K562 (cell line): ENCODE results near the gene DVL2. TPM values are rescaled to one million over a fixed set of nuclear protein-coding genes. Genes with fewer than 3 reads are reported as not detected.

Source experiments
- BHLHE40 ChIP-seq: IDR thresholded peaks from 2 replicates; pipeline ENCODE4 v1.6.1; 2011; ENCODE audit warnings: low read length, improper control_type of control experiment
- CEBPG ChIP-seq, 3 experiments: fragments of 200-800 bp in 1 of 3; sonication (Bioruptor generic) in 1 of 3; sonication (generic) in 1 of 3; formaldehyde crosslinking in 1 of 3; IDR thresholded peaks in 2 of 3; conservative IDR thresholded peaks in 1 of 3; 2 replicates each; pipeline versions ENCODE4 v1.6.1 to v1.8.0; 2016 to 2022; ENCODE audit warnings: missing compliant biosample characterization in 2 of 3, missing genetic modification characterization in 2 of 3, mild to moderate bottlenecking in 1 of 3, missing genetic modification reagents in 1 of 3
- CSDE1 ChIP-seq, 2 experiments: fragments of 450-650 bp; IDR thresholded peaks; 2 replicates each; pipeline ENCODE4 v1.6.1; 2016; ENCODE audit warnings: mild to moderate bottlenecking in 1 of 2
- CTCF ChIP-seq, 3 experiments: IDR thresholded peaks in 2 of 3; conservative IDR thresholded peaks in 1 of 3; 2 replicates each; pipeline ENCODE4 v1.5.1; 2011 to 2012; ENCODE audit warnings: low read length in 3 of 3, mild to moderate bottlenecking in 3 of 3, control low read depth in 2 of 3, improper control_type of control experiment in 1 of 3, inconsistent platforms in 1 of 3, low read depth in 1 of 3, mixed read lengths in 1 of 3, moderate library complexity in 1 of 3; ENCODE audit not compliant: insufficient read depth in 2 of 3
- CUX1 ChIP-seq: fragments of 200-800 bp; sonication (Bioruptor generic); IDR thresholded peaks from 2 replicates; pipeline ENCODE4 v1.6.1; 2016; ENCODE audit warnings: missing genetic modification characterization, missing compliant biosample characterization
- E2F1 ChIP-seq: sonication (generic); formaldehyde crosslinking; IDR thresholded peaks from 2 replicates; pipeline ENCODE4 v1.8.1; 2023; ENCODE audit warnings: mild to moderate bottlenecking, missing genetic modification reagents, moderate library complexity
- ESRRB ChIP-seq: fragments of 250-450 bp; sonication (Bioruptor Pico); IDR thresholded peaks from 2 replicates; pipeline ENCODE4 v1.5.0; 2020; ENCODE audit warnings: mild to moderate bottlenecking, moderate library complexity, borderline replicate concordance
- FOXJ3 ChIP-seq: sonication (generic); formaldehyde crosslinking; IDR thresholded peaks from 2 replicates; pipeline ENCODE4 v1.4.0; 2020; ENCODE audit warnings: mild to moderate bottlenecking, missing genetic modification reagents
- GTF2A2 ChIP-seq: IDR thresholded peaks from 2 replicates; pipeline ENCODE4 v1.6.1; 2016; ENCODE audit warnings: mild to moderate bottlenecking, missing genetic modification characterization, missing compliant biosample characterization
- KDM1A ChIP-seq, 2 experiments: fragments of 450-650 bp; IDR thresholded peaks; 2 replicates each; pipeline ENCODE4 v1.6.1; 2016; ENCODE audit warnings: mild to moderate bottlenecking in 2 of 2
- LCOR ChIP-seq: sonication (generic); formaldehyde crosslinking; IDR thresholded peaks from 2 replicates; pipeline ENCODE4 v1.8.0; 2022; ENCODE audit warnings: mild to moderate bottlenecking, missing genetic modification reagents
- MXI1 ChIP-seq: IDR thresholded peaks from 2 replicates; pipeline ENCODE4 v1.6.1; 2011; ENCODE audit warnings: low read depth, mild to moderate bottlenecking, improper control_type of control experiment, low read length
- XRCC5 ChIP-seq: fragments of 200-400 bp; formaldehyde crosslinking; IDR thresholded peaks from 2 replicates; pipeline ENCODE4 v1.6.1; 2017; ENCODE audit warnings: low read depth, mild to moderate bottlenecking, low read length
- YY1 ChIP-seq, 3 experiments: IDR thresholded peaks; 2 replicates each; pipeline ENCODE4 v1.6.1; 2011; ENCODE audit warnings: low read length in 2 of 3, mild to moderate bottlenecking in 2 of 3, moderate library complexity in 2 of 3, borderline replicate concordance in 1 of 3, control low read depth in 1 of 3, low read depth in 1 of 3; ENCODE audit not compliant: insufficient read depth in 3 of 3, insufficient replicate concordance in 2 of 3, control insufficient read depth in 1 of 3, insufficient read length in 1 of 3; ENCODE audit errors: extremely low read depth in 1 of 3
- ZHX1 ChIP-seq: fragments of 150-350 bp; conservative IDR thresholded peaks from 2 replicates; pipeline ENCODE4 v1.6.1; 2014; ENCODE audit warnings: low read length
- ZKSCAN8 ChIP-seq: fragments of 200-800 bp; sonication (Bioruptor generic); IDR thresholded peaks from 2 replicates; pipeline ENCODE4 v1.6.1; 2016; ENCODE audit warnings: missing genetic modification characterization, missing compliant biosample characterization
- polyA plus RNA-seq, 8 experiments: library from polyadenylated mRNA; depleted of rRNA in 4 of 8; stranded (reverse) in 5 of 8; unstranded in 3 of 8; fragments of >200 nt; fragmentation: Nextera tagmentation in 2 of 8; fragmentation: Illumina TruSeq in 1 of 8; extraction: Ambion mirVana in 2 of 8; extraction: Trizol in 1 of 8; gene quantifications; 2 replicates each; pipeline versions ENCODE4 v1.2.1 to v1.2.3, GENCODE V29; 2011 to 2014; ENCODE audit warnings: inconsistent platforms in 1 of 8, missing spikeins in 1 of 8
- total RNA-seq, 7 experiments: library from RNA; depleted of rRNA in 6 of 7; stranded (reverse); fragments of >200 nt in 6 of 7; fragmentation: Illumina TruSeq in 2 of 7; extraction: Trizol in 2 of 7; gene quantifications; 2 replicates each; pipeline versions ENCODE4 v1.2.1 to v1.2.3, GENCODE V29; 2011 to 2021; ENCODE audit warnings: low replicate concordance in 1 of 7

The DVL2 gene
- total and polyA plus RNA-seq, 9 of the 15 experiments (the other 6 are each of a cell fraction or from before 2014, with no cell fraction given), result 1.3 to 49.5 (median 24.3) TPM

DNA sequence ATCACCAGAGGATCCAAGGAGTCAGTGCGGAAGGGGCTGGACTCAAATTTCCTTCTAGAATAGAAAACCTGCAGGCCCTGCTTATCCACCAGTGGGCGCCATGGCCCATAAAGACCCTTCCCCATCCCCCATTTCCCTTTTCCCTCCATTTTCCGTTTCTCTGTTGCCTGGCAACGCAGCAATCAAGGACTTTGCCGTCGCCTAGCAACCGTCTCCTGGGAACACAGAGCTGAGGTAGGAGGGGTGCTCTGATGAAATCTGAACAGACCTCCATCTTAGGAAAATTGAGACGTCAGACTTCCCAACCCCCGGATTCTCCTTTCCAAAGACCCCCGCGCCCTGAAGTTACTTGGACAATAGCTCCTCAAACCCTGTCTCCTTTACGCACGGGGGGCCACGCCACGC is 20.4 kb downstream of the DVL2 start (continued):
- TF ChIP-seq CUX1 (no peak), BHLHE40 (no peak), ZHX1 (no peak), GTF2A2 (tag) (no peak), CEBPG (CRISPR knock-in tag; IDR thresholded peaks at IDR 0.05) (no peak), CEBPG (tag; conservative IDR thresholded peaks at IDR 0.05 in 1 of 2, IDR thresholded peaks at IDR 0.05 in 1 of 2) (peak; percentile 15 to 51; a peak in 1 of 4 replicates), ZKSCAN8 (CRISPR knock-in tag) (no peak), XRCC5 (0 out of 2 replicates have a peak, but pooled peaks have one; percentile 24), ESRRB (CRISPR knock-in tag) (no peak), CTCF (IDR thresholded peaks at IDR 0.05 in 2 of 3, conservative IDR thresholded peaks at IDR 0.05 in 1 of 3; ENCODE audit: insufficient read depth in 2 of 3, low read depth in 1 of 3, low read length in 3 of 3) (peak; percentile 47 to 60 (median 49); a peak in 5 of 6 replicates), MXI1 (peak; percentile 99), E2F1 (CRISPR knock-in tag) (no peak), CSDE1 (IDR thresholded peaks at IDR 0.05) (peak in 1 of 2 experiments; percentile 98; a peak in 2 of 4 replicates), YY1 (IDR thresholded peaks at IDR 0.05; ENCODE audit: borderline replicate concordance in 1 of 3, control insufficient read depth in 1 of 3, extremely low read depth in 1 of 3, insufficient read depth in 3 of 3, insufficient read length in 1 of 3, insufficient replicate concordance in 2 of 3, low read depth in 1 of 3, low read length in 2 of 3) (peak in 2 of 3 experiments; percentile 26 to 39), FOXJ3 (peak; percentile 59; the same call in 1 of the 2 replicates), LCOR (CRISPR knock-in tag) (no peak), KDM1A (IDR thresholded peaks at IDR 0.05) (peak; percentile 60 to 70; a peak in 3 of 4 replicates)
